ENCODE data around the gene KDM6B.

GRCh38 chr17:7794075-7794663 is 39.8 kb upstream of the KDM6B start:
- TF ChIP-seq CTCF (IDR thresholded peaks at IDR 0.05; ENCODE audit: insufficient read depth, low read length) (no peak), GABPA (IDR thresholded peaks at IDR 0.05; ENCODE audit: low read depth) (no peak), REST (IDR thresholded peaks at IDR 0.05; ENCODE audit: insufficient replicate concordance, low read depth) (no peak), POLR2AphosphoS5 (IDR thresholded peaks at IDR 0.05; ENCODE audit: low read depth) (no peak)
